Activated CD8-positive, alpha-beta memory T cell treated with anti-CD3 and anti-CD28 coated beads, Interleukin-2, amount 50 U/mL, for 24 hours (primary cell): ENCODE data around the gene ADAM11.
A peak's percentile ranks its signal among the peaks of the same experiment; 100 is the strongest.

ENCODE experiments used
- DNase-seq: peaks from one replicate; pipeline ENCODE4 v3.0.0-alpha.2; 2020; ENCODE audit errors: extremely low read depth

ADAM11 gene

GRCh38 chr17:44775136-44775837, 16.5 kb downstream of the ADAM11 start:
- peak; percentile 96 for DNase-seq

- DNase-seq: no peak
These were observed 17.2 kb downstream of the ADAM11 start for GRCh38 chr17:44775838-44776621.

- no peak for DNase-seq
These were observed 18.0 kb downstream of the ADAM11 start for GRCh38 chr17:44776628-44777393.

- DNase-seq: no peak
These were observed 18.9 kb downstream of the ADAM11 start for GRCh38 chr17:44777394-44778348.

- DNase-seq: no peak
These were observed 19.9 kb downstream of the ADAM11 start for GRCh38 chr17:44778656-44779210.

GRCh38 chr17:44779211-44780025, 20.6 kb downstream of the ADAM11 start:
- DNase-seq: peak; percentile 56

- no peak for DNase-seq
These were observed 21.4 kb downstream of the ADAM11 start for GRCh38 chr17:44780161-44780560.

- DNase-seq: no peak
These were observed 22.2 kb downstream of the ADAM11 start for GRCh38 chr17:44780845-44781480.

GRCh38 chr17:44781551-44782325, 22.9 kb downstream of the ADAM11 start:
- DNase-seq: no peak

GRCh38 chr17:44782326-44782850, 23.6 kb downstream of the ADAM11 start:
- no peak for DNase-seq

GRCh38 chr17:44785921-44786320, 27.1 kb downstream of the ADAM11 start:
- no peak for DNase-seq

- no peak for DNase-seq
These were observed 27.8 kb downstream of the ADAM11 start for GRCh38 chr17:44786551-44787081.

GRCh38 chr17:44787271-44787940, 28.6 kb downstream of the ADAM11 start:
- no peak for DNase-seq

- DNase-seq: no peak
These were observed 29.4 kb downstream of the ADAM11 start for GRCh38 chr17:44788139-44788538.

- no peak for DNase-seq
These were observed 33.5 kb downstream of the ADAM11 start for GRCh38 chr17:44792276-44792675.

GRCh38 chr17:44793885-44794842, 35.4 kb downstream of the ADAM11 start:
- DNase-seq: no peak
